ENCODE results near the gene PINK1.

The PINK1 gene

DNA sequence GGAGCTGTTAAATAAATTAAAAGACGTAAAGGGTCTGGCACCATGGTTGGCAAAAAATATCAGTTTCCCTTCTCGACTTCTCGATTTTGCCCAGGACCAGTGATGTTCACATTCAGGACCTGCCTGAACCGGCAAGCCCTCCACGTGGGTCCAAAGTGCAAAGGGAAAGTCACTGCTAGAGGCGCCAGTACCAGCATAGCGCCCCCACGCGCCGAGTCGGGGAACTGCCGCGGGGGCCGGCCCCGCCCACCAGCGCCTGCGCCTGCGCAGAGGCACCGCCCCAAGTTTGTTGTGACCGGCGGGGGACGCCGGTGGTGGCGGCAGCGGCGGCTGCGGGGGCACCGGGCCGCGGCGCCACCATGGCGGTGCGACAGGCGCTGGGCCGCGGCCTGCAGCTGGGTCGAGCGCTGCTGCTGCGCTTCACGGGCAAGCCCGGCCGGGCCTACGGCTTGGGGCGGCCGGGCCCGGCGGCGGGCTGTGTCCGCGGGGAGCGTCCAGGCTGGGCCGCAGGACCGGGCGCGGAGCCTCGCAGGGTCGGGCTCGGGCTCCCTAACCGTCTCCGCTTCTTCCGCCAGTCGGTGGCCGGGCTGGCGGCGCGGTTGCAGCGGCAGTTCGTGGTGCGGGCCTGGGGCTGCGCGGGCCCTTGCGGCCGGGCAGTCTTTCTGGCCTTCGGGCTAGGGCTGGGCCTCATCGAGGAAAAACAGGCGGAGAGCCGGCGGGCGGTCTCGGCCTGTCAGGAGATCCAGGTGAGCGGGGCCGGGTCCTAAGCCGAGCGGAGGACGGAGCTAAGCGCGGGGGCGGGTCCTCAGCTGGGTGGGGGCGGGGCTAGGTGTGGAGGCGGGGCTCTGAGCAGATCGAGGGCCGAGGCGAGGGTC, at the start of gene PINK1 (continued):
- TF ChIP-seq AEBP2 (tag by site-specific recombination; IDR thresholded peaks at IDR 0.05; ENCODE audit: borderline replicate concordance) (no peak), ZNF292 (tag by site-specific recombination; IDR thresholded peaks at IDR 0.05; ENCODE audit: borderline replicate concordance, low read depth) (no peak), SETDB1 (IDR thresholded peaks at IDR 0.05; ENCODE audit: insufficient read length, low read length) (no peak), ZNF223 (tag by site-specific recombination; IDR thresholded peaks at IDR 0.05) (no peak), ZNF112 (tag by site-specific recombination; IDR thresholded peaks at IDR 0.05) (no peak), ZEB2 (tag by site-specific recombination; IDR thresholded peaks at IDR 0.05) (peak; percentile 57; the same call in 1 of the 2 replicates), ZNF274 (IDR thresholded peaks at IDR 0.05; ENCODE audit: low read length) (no peak), ZNF274 (tag by site-specific recombination; IDR thresholded peaks at IDR 0.05; ENCODE audit: borderline replicate concordance) (no peak), ZNF10 (tag by site-specific recombination; IDR thresholded peaks at IDR 0.05) (no peak), GLI4 (tag by site-specific recombination; IDR thresholded peaks at IDR 0.05) (no peak), TRIM28 (IDR thresholded peaks at IDR 0.05; ENCODE audit: borderline replicate concordance, low read length) (0 out of 2 replicates have a peak, but pooled peaks have one; percentile 51), SP7 (tag by site-specific recombination; IDR thresholded peaks at IDR 0.05) (peak; percentile 55; the same call in 1 of the 2 replicates), TCF7L2 (IDR thresholded peaks at IDR 0.05; ENCODE audit: borderline replicate concordance, low read depth, low read length) (no peak), ZNF501 (tag by site-specific recombination; IDR thresholded peaks at IDR 0.05) (no peak), ZNF184 (tag by site-specific recombination; IDR thresholded peaks at IDR 0.05) (no peak), ZNF16 (tag by site-specific recombination; IDR thresholded peaks at IDR 0.05; ENCODE audit: low read depth) (no peak), ZNF174 (tag by site-specific recombination; IDR thresholded peaks at IDR 0.05) (no peak), PRDM10 (tag by site-specific recombination; IDR thresholded peaks at IDR 0.05) (no peak), HOXA7 (CRISPR knock-in tag; IDR thresholded peaks at IDR 0.05; ENCODE audit: borderline replicate concordance) (no peak), ZNF280D (tag by site-specific recombination; IDR thresholded peaks at IDR 0.05) (no peak), ZNF777 (tag by site-specific recombination; IDR thresholded peaks at IDR 0.05; ENCODE audit: borderline replicate concordance) (no peak), SALL2 (tag by site-specific recombination; IDR thresholded peaks at IDR 0.05; ENCODE audit: borderline replicate concordance) (no peak), MZF1 (tag by site-specific recombination; IDR thresholded peaks at IDR 0.05; ENCODE audit: borderline replicate concordance) (no peak), ZNF157 (tag by site-specific recombination; IDR thresholded peaks at IDR 0.05) (no peak), GFI1B (tag by site-specific recombination; IDR thresholded peaks at IDR 0.05) (no peak), ZFP69B (tag by site-specific recombination; IDR thresholded peaks at IDR 0.05) (no peak)
- TF ChIP-seq, protein P1, sequence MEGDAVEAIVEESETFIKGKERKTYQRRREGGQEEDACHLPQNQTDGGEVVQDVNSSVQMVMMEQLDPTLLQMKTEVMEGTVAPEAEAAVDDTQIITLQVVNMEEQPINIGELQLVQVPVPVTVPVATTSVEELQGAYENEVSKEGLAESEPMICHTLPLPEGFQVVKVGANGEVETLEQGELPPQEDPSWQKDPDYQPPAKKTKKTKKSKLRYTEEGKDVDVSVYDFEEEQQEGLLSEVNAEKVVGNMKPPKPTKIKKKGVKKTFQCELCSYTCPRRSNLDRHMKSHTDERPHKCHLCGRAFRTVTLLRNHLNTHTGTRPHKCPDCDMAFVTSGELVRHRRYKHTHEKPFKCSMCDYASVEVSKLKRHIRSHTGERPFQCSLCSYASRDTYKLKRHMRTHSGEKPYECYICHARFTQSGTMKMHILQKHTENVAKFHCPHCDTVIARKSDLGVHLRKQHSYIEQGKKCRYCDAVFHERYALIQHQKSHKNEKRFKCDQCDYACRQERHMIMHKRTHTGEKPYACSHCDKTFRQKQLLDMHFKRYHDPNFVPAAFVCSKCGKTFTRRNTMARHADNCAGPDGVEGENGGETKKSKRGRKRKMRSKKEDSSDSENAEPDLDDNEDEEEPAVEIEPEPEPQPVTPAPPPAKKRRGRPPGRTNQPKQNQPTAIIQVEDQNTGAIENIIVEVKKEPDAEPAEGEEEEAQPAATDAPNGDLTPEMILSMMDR (tag by site-specific recombination; IDR thresholded peaks at IDR 0.05), result peak; percentile 94
- TF ChIP-seq, protein P2, sequence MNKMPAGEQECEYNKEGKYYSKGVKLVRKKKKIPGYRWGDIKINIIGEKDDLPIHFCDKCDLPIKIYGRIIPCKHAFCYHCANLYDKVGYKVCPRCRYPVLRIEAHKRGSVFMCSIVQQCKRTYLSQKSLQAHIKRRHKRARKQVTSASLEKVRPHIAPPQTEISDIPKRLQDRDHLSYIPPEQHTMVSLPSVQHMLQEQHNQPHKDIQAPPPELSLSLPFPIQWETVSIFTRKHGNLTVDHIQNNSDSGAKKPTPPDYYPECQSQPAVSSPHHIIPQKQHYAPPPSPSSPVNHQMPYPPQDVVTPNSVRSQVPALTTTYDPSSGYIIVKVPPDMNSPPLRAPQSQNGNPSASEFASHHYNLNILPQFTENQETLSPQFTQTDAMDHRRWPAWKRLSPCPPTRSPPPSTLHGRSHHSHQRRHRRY (tag by site-specific recombination; IDR thresholded peaks at IDR 0.05), result no peak

Measured in HEK293 (cell line).